DOHH2 (cell line): Measurements from ENCODE around the gene PIP4K2A.

ENCODE experiments used
- H3F3A ChIP-seq: fragments of 200-600 bp; sonication (generic), shearing (Covaris generic); 2 replicates; pipeline ENCODE4 v1.6.0; 2016; ENCODE audit warnings: antibody characterized with exemption, mild to moderate bottlenecking; ENCODE audit not compliant: control insufficient read depth, insufficient read depth
- H3K27ac ChIP-seq: fragments of 200-600 bp; sonication (generic); 2 replicates; pipeline ENCODE4 v1.5.1; 2014; ENCODE audit warnings: low read depth, mild to moderate bottlenecking, low read length, moderate library complexity
- H3K27me3 ChIP-seq: fragments of 200-600 bp; sonication (generic); 2 replicates; pipeline ENCODE4 v1.6.1; 2014; ENCODE audit warnings: mild to moderate bottlenecking, low read length, mixed read lengths; ENCODE audit not compliant: control insufficient read depth
- H3K36me3 ChIP-seq: fragments of 200-600 bp; sonication (generic); 2 replicates; pipeline ENCODE4 v1.6.1; 2014; ENCODE audit warnings: mild to moderate bottlenecking, low read length, moderate library complexity, mixed read lengths; ENCODE audit not compliant: control insufficient read depth
- H3K4me1 ChIP-seq: fragments of 200-600 bp; sonication (generic); 2 replicates; pipeline ENCODE4 v1.6.1; 2014; ENCODE audit warnings: mild to moderate bottlenecking, low read length, mixed read lengths; ENCODE audit not compliant: control insufficient read depth
- H3K4me2 ChIP-seq: fragments of 200-600 bp; sonication (generic); 2 replicates; pipeline ENCODE4 v1.6.0; 2014; ENCODE audit warnings: mild to moderate bottlenecking, low read length, moderate library complexity
- H3K4me3 ChIP-seq: fragments of 200-600 bp; sonication (generic); 2 replicates; pipeline ENCODE4 v1.5.1; 2014; ENCODE audit warnings: mild to moderate bottlenecking, low read length, mixed read lengths
- H3K79me2 ChIP-seq: fragments of 200-600 bp; sonication (generic); 2 replicates; pipeline ENCODE4 v1.6.1; 2014; ENCODE audit warnings: mild to moderate bottlenecking, low read length, mixed read lengths; ENCODE audit not compliant: control insufficient read depth
- H3K9me2 ChIP-seq: fragments of 200-600 bp; sonication (generic); replicated peaks from 2 replicates; pipeline ENCODE4 v1.6.1; 2014; ENCODE audit warnings: mild to moderate bottlenecking, low read length, mixed read lengths; ENCODE audit not compliant: control insufficient read depth
- H3K9me3 ChIP-seq: fragments of 200-600 bp; sonication (generic); 2 replicates; pipeline ENCODE4 v1.6.1; 2014; ENCODE audit warnings: antibody characterized with exemption, low read length, mixed read lengths; ENCODE audit not compliant: control insufficient read depth, insufficient read depth
- H4K20me1 ChIP-seq: fragments of 200-600 bp; sonication (generic); 2 replicates; pipeline ENCODE4 v1.6.0; 2014; ENCODE audit warnings: low read depth, mild to moderate bottlenecking, antibody characterized with exemption, low read length, moderate library complexity; ENCODE audit not compliant: control insufficient read depth, insufficient read depth
- CTCF ChIP-seq: fragments of 200-600 bp; sonication (generic); IDR thresholded peaks from one replicate; pipeline ENCODE4 v1.5.1; 2014; ENCODE audit warnings: antibody characterized with exemption, mild to moderate bottlenecking, low read depth, low read length; ENCODE audit not compliant: poor library complexity, severe bottlenecking
- EZH2phosphoT487 ChIP-seq: fragments of 200-600 bp; sonication (generic); IDR thresholded peaks from 2 replicates; pipeline ENCODE4 v1.6.1; 2017; ENCODE audit warnings: borderline replicate concordance, mild to moderate bottlenecking, antibody characterized with exemption, low read length, moderate library complexity, mixed read lengths

The PIP4K2A gene

GRCh38 chr10:22708772-22709171, 5.6 kb downstream of the PIP4K2A start:
- Histone ChIP-seq H3K27me3 (no peaks in the 10 kb centered on the region; the same call in 1 of the 2 replicates), H3K4me2 (no peak overlapping the region), H3K79me2 (peaks cover 100% of the 10 kb centered on the region), H4K20me1 (peaks cover 18% of the 10 kb centered on the region), H3K9me3 (no peaks in the 10 kb centered on the region), H3K27ac (no peak overlapping the region), H3F3A (peaks cover 3% of the 10 kb centered on the region; the same call in 1 of the 2 replicates), H3K9me2 (no peaks in the 10 kb centered on the region), H3K36me3 (0 out of 2 replicates have a peak, but pooled peaks cover 3% of the 10 kb centered on the region), H3K4me3 (no peak overlapping the region), H3K4me1 (peaks cover 53% of the 10 kb centered on the region)
- TF ChIP-seq EZH2phosphoT487: no peak
- TF ChIP-seq CTCF: no peak

DNA sequence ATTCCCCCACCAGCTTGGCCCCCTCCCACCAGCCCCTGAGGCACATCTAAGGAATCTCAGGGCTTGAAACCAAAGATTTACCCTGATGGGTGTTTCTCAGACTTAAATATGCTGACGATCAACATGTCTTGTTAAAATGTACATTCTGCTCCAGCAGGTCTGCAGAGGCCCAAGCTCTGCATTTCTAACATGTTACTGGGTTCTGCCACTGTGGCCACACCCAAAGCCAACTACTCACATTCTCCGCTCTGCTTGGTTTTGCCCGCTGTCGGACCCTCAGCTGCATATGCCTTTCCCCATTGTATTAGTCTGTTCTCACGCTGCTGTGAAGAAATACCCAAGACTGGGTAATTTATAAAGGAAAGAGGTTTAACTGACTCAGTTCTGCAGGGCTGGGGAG, 8.9 kb downstream of the PIP4K2A start:
- no peaks in the 10 kb centered on the region for H3K27me3 ChIP-seq
- TF ChIP-seq EZH2phosphoT487 (no peak), CTCF (no peak)
- peaks cover 52% of the 10 kb centered on the region for H3K4me1 ChIP-seq
- H3K4me2 ChIP-seq: peak overlapping the region; percentile 12; the same call in 1 of the 2 replicates
- peaks cover 100% of the 10 kb centered on the region for H3K79me2 ChIP-seq
- 0 out of 2 replicates have a peak, but pooled peaks cover 2% of the 10 kb centered on the region for H3K36me3 ChIP-seq
- peaks cover 14% of the 10 kb centered on the region for H4K20me1 ChIP-seq
- no peak overlapping the region for H3K27ac ChIP-seq
- no peak overlapping the region for H3K4me3 ChIP-seq
- H3K9me2 ChIP-seq: no peaks in the 10 kb centered on the region
- no peaks in the 10 kb centered on the region for H3K9me3 ChIP-seq
- no peaks in the 10 kb centered on the region; the same call in 1 of the 2 replicates for H3F3A ChIP-seq

- TF ChIP-seq CTCF: no peak
- TF ChIP-seq EZH2phosphoT487: no peak
- Histone ChIP-seq H3K27me3 (no peaks in the 10 kb centered on the region), H3K9me3 (no peaks in the 10 kb centered on the region), H3K4me3 (no peak overlapping the region), H3K36me3 (0 out of 2 replicates have a peak, but pooled peaks cover 2% of the 10 kb centered on the region), H3K4me1 (peaks cover 52% of the 10 kb centered on the region), H4K20me1 (peaks cover 16% of the 10 kb centered on the region), H3K79me2 (peaks cover 100% of the 10 kb centered on the region), H3K4me2 (peak overlapping the region; percentile 12; the same call in 1 of the 2 replicates), H3K27ac (no peak overlapping the region), H3K9me2 (no peaks in the 10 kb centered on the region), H3F3A (no peaks in the 10 kb centered on the region; the same call in 1 of the 2 replicates)
Measured at GRCh38 chr10:22704942-22705341, 9.4 kb downstream of the PIP4K2A start.
